ENCODE results near the gene TSKS.

Gene TSKS, protein sequence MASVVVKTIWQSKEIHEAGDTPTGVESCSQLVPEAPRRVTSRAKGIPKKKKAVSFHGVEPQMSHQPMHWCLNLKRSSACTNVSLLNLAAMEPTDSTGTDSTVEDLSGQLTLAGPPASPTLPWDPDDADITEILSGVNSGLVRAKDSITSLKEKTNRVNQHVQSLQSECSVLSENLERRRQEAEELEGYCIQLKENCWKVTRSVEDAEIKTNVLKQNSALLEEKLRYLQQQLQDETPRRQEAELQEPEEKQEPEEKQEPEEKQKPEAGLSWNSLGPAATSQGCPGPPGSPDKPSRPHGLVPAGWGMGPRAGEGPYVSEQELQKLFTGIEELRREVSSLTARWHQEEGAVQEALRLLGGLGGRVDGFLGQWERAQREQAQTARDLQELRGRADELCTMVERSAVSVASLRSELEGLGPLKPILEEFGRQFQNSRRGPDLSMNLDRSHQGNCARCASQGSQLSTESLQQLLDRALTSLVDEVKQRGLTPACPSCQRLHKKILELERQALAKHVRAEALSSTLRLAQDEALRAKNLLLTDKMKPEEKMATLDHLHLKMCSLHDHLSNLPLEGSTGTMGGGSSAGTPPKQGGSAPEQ

DNA sequence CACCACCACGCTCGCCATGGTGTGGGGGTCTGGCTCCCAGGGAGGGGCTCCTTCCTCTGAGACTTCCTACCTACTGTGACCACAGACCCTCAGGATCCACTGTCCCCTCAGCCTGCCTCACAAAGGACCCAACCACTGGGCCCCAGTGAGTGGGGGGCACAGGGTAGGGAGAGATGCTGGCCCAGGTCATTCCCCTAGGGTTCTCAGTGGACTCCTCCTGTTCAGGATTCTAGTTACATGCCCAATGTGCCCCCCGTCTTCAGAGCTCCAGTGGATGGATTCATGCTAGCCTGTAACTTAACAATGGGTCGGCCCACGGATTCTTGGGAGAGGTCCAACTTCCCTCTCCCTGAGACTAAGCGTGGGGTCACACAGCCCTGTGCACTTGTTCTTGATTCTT lies at the start of gene TSKS:
TSS of gene TSKS (minus strand) at position 77 of the 400 bp plus-strand sequence. CDS start at position 18, 59 bp downstream.
- no peak for DNase-seq (ENCODE audit: low spot score)

DNA sequence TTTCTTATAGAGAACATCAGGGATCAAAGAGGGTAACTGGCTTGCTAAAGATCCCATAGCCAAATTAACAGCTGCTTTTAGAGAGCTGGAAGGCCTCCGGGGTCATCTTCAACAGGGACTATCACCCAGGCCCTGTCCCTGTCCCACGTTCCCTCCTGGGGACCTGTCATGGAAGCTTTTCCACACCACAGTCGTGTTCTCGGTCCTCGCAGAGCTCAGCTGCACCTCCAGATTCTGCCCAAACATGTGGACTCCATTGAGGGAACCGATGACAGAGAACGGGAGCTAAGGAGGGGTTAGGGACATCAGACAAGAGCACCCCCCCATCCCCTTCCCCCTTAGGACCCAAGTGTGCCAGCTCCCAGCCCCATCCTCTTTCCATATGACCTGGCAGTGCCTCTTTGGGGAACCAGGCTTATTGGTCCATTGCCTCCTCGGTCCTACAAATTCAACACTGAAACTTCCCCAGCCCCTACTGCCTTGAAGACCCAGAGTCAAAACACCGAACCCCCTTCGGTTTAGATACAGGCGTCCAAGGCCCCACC lies 49.4 kb upstream of the TSKS start:
- no peak for DNase-seq (ENCODE audit: low spot score)

DNA sequence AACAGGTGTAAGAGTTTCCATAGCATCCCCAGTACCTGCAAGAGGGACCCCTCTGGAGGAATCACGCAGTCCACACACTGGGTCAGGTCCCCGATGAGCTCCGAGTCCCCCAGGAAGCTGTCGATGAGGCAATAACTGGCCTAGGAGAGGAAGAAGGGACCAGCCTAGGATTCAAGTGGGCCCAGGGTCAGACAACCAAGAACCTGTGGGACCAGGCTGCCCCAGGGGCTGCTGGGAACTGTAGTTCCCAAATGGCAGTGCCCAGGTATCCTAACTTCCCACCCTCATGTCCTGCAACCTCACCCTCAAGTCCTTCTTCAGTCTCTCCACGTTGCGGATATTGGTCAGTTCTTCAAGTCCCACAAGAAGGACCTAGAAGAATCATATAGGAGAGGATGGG lies 48.2 kb upstream of the TSKS start:
- no peak for DNase-seq (ENCODE audit: low spot score)

DNA sequence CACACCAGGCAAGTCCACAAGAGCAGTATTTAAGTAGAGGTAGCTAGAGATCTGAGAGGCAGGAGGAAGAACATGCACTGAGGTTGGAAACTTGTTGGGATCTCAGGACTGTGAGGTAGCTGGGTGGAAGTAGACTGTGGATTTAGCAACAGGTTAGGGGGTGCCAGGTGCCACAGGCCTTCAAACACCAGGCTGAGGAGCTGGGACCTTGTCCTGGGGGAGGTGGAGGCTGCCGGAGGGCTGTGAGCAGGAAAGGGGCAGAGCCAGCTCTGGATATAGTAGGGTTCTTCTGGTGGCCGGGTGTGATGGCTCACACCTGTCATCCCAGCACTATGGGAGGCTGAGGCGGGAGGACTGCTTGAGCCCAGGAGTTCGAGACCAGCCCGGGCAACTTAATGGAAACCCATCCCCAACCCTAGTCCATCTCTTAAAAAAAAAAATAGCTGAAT lies 46.9 kb upstream of the TSKS start:
- no peak for DNase-seq (ENCODE audit: low spot score)

DNA sequence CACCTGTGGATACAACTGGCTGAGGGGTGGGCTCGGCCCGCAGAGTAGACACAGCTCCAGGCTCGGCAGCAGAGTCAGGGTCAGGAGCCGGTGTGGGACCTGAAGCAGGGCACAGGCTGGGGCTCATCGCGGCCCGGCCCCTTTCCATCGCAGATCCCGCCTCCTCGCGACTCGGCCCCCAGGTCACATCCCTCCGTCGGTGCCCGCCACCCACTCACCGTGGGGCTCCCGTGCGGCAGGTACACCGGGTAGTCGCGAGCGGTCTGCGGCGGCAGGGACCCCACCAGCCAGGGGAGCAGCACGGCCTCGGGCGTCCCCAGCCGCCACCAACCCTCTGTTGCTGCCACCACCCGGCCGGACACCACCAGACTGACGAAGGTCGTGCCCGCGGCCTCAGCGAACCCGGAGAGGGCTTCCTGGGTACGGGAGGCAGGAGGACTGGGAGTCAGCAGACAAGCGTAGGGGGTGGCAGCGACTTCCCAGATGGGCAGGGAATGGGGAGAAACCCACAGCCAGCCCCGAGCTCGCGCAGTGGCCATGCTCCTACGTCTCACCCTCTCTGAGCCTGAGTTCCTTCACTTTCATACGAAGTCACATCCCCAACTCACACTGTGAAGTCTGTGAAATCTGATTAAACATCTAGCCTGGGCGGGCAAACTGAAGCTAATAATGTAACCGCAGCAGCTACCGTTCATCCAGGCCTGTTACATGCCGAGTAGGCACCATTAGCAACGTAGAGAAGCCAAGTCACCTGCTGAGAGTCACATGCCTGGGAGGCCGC lies 46.2 kb upstream of the TSKS start:
- no peak for DNase-seq (ENCODE audit: low spot score)

DNA sequence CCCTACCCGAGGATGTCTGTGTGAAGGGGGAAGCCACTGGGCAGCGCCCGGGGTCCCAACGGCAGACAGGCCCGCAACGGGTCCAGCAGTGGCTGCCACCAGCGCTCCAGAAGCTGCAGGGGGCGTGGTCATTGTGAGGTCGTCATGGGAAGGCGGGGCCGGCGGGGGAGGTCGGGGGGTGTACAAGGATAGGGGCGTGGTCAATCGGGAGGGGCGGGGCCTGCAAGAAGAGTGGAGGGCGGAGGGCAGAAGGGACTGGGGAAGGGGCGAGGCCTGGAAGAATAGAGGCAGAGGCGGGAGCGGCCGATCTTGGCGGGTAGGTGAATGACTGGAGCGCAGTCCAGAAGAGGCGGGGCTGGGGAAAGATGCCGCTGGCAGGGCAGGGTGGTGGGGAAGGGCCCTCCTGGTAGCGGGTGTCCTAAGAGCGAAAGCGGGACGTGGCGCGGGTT lies 45.6 kb upstream of the TSKS start:
- DNase-seq (ENCODE audit: low spot score), result peak; percentile 74

DNA sequence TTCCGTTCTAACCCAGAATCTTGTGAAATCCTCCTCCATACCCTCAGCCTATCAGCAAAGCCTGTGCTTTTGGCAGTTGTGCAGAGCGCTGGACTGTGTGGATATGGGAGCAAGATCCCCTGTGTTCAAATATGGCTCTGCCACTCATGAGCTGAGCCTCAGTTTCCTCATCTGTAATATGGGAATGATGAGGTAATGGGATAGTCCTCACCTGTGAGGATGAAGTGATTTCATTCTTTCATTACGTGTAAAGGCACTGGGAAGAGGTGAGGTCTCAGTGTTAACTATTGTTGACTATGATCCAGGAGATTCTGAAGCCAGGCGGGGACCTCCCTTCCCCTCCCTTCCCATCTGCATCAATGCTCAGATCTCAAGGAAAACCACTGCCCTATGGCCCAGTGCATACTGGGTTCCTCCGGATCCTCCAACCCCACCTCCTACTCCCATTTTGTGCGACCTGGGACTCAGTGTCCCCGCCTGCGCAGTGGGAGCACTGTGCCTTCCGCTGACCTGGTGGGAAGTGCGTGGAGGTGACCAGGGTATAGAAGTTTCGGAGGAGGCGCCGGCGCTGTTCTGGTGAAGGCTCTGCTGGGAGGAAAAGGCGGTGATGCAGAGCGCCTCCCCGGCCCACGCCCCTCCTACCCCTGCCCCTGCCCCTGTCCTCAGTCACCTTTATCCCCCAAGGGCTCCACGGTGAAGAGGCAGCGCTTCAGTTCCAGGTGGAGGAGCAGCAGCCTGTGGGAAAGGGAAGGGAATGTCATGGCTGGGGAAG lies 45.0 kb upstream of the TSKS start:
- no peak for DNase-seq (ENCODE audit: low spot score)

DNA sequence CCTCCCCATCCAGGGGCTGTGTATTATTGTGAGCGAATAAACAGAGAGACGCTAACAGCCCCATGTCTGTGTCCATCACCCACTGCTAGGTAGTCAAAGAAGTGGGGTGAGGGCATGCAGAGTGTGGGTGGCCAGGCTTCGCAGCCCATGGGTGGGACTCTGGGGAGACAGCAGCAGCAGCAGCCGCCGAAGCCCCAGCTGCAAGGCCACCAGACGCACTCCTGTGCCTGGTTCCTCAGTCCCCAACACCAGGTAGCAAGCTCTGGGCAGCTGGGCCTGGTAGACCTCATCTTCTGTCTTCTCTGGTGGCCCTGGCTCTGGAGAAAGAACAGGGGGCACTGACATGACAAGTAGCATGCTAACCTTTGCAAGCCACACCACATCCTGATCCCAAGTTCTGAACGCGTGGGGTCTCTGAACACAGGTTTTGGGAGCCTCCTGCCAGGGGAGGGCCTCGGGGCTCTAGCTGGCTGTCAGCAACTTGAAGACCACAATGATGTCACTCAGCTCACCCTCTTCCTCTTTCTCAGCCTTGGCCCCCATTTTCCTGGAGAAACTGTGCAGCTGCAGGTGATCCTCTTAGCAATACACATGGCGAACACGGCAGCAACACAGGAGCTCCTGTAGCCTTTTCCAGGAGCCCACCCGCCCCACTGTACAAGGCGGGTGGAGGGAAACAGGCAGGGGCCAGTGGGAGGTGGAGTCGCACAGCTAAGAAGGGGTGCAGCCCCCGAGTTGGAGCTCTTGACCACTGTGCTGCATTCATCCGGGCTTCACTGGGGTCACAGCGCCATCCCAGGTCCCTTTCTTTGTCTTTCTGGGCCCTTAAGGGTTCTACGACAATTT lies 44.2 kb upstream of the TSKS start:
- DNase-seq (ENCODE audit: low spot score), result no peak

DNA sequence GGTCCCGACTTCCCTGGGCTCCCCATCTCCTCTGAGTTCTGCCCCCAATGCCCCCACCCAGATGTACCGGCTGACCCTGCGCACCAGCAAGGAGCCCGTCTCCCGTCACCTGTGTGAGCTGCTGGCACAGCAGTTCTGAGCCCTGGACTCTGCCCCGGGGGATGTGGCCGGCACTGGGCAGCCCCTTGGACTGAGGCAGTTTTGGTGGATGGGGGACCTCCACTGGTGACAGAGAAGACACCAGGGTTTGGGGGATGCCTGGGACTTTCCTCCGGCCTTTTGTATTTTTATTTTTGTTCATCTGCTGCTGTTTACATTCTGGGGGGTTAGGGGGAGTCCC lies 43.5 kb upstream of the TSKS start:
- DNase-seq (ENCODE audit: low spot score), result no peak

DNA sequence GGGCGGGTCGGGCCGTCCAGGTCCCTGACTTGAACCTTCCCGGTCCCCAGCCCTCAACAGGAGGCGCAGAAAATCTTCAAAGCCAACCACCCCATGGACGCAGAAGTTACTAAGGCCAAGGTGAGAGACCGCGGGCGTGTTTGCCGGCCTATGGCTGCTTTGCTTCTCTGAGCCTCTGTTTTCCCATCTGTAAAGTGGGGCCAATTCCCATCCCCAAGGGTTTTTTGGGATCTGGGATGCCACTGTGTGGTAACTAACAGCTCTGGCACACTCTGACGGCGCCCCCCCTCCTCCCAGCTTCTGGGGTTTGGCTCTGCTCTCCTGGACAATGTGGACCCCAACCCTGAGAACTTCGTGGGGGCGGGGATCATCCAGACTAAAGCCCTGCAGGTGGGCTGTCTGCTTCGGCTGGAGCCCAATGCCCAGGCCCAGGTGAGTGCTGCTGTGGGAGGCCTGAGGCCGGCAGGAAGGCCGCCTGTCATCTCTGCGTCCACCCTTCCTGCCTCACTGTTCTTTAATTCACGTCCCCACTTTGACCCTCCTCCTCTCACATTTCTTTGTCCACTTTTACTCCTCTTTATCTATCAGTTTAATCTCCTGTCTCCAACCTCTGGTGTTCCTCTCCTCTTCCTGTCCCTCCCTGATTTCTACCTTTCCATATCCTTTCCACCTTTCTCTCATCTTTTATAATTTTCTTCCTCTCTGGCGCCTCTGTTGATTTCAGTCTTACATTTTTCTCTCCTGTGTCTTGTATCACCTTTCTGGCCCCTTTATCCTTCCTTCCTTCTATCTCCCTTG lies 42.9 kb upstream of the TSKS start:
- no peak for DNase-seq (ENCODE audit: low spot score)

DNA sequence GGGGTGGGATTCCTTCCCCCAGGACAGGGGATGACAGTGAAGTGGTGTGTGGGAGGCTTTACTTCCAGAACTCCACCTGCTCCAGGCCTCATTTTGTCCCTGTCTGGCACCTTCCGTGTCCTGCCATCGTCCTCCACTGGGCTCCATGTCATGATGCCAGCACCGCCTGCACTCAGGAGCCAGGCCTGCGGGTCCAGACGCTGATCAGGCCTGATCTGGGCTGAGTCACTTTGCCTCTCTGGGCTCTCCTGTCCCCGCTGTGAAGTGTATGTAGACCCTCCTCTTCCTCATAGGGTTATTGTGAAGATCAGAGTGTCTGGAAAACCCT lies 40.4 kb upstream of the TSKS start:
- no peak for DNase-seq (ENCODE audit: low spot score)

DNA sequence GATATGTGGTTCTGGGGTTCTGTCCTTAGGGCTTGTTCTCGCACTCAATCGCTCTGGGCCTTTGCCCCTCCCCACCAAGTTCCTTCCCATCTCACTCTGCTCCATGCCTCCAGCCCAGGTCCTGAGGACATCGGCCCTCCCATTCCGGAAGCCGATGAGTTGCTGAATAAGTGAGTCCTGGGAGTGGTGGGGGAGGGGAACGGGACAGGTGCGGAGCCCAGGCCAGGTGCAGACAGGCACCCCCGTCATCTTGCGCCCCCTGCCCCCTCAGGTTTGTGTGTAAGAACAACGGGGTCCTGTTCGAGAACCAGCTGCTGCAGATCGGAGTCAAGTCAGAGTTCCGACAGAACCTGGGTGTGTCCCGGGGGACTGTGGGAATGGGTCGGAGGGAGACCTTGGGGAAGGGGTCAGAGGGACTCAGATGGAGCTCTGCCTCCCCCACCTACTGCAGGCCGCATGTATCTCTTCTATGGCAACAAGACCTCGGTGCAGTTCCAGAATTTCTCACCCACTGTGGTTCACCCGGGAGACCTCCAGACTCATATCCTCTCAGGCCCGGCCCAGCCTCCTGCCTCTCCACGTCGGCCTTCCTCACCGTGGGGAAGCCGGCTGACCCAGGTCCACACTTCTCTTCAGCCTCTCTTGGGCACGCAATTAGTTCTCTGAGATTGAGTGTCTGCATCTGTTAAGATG lies 39.9 kb upstream of the TSKS start:
- DNase-seq (ENCODE audit: low spot score), result no peak

DNA sequence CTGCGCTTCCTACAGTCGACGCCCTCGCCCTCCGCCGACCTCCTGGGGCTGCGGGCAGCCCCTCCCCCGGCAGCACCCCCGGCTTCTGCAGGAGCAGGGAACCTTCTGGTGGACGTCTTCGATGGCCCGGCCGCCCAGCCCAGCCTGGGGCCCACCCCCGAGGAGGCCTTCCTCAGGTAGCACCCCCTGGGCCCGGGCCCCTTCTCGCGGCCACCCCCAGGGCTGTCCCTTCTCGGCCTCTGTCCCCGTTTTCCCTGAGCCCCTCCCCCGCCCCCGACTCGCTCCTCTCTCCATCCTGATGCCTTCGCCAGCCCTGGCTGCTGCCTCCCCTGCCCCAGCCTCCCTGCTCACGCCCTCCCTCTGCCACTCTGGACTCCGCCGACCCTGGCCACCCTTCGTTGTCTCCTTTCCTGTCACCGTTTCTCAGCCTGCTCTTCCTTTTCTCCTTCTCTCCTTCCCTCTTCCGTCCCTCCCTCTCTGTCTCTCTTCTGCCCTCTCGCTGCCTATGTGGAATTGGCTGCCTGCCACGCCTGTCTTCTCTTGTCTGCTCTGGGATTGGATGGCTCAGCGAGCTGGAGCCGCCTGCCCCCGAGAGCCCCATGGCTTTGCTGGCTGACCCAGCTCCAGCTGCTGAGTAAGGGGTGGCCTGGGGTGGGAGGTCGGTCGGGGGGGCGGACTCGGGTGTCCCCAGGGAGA lies 39.0 kb upstream of the TSKS start:
- DNase-seq (ENCODE audit: low spot score), result no peak

DNA sequence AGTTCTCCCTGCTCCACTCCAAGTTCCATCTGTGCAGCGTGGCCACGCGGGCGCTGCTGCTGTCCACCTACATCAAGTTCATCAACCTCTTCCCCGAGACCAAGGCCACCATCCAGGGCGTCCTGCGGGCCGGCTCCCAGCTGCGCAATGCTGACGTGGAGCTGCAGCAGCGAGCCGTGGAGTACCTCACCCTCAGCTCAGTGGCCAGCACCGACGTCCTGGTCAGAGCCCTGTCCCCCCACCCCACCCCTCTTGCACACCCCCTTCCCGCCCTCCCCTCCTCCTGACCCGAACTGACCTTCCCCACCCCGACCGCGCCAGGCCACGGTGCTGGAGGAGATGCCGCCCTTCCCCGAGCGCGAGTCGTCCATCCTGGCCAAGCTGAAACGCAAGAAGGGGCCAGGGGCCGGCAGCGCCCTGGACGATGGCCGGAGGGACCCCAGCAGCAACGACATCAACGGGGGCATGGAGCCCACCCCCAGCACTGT lies 38.3 kb upstream of the TSKS start:
- DNase-seq (ENCODE audit: low spot score), result no peak

DNA sequence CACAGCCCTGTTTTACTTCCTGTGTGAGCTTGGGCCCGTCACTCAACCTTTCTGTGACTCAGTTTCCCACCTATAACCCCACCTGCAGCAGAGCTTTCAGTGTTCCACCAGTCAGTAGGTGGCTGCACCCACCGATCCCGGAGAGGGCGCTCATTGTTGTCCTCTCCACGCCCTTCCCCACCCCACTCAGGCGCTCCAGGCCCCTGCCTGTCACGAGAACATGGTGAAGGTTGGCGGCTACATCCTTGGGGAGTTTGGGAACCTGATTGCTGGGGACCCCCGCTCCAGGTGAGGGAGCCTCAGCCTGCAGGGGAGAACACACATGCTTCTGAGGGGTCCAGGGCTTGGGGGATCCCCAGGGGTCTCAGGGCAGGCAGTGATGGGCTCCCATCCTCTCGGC lies 37.7 kb upstream of the TSKS start:
- no peak for DNase-seq (ENCODE audit: low spot score)

DNA sequence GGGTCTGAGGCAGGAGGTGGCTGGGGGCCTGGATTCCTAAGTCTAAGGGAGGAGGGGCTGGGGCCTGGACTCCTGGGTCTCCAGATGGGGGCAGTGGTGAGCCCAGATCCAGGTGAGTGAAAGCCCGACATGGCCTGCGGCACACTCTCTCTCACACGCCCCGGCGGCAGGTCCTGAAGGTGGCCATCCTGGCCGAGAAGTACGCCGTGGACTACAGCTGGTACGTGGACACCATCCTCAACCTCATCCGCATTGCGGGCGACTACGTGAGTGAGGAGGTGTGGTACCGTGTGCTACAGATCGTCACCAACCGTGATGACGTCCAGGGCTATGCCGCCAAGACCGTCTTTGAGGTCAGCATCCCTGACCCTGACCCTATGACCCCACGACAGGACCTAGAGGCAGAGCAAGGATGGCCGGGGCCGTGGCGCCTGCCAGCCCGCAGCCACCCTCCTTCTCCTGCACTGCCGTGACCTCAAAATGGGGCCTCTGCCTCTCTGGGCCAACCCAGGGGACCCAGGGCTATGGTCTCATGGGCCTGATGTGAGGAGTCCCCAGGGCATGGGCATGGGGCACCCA lies 36.8 kb upstream of the TSKS start:
- DNase-seq (ENCODE audit: low spot score), result no peak

DNA sequence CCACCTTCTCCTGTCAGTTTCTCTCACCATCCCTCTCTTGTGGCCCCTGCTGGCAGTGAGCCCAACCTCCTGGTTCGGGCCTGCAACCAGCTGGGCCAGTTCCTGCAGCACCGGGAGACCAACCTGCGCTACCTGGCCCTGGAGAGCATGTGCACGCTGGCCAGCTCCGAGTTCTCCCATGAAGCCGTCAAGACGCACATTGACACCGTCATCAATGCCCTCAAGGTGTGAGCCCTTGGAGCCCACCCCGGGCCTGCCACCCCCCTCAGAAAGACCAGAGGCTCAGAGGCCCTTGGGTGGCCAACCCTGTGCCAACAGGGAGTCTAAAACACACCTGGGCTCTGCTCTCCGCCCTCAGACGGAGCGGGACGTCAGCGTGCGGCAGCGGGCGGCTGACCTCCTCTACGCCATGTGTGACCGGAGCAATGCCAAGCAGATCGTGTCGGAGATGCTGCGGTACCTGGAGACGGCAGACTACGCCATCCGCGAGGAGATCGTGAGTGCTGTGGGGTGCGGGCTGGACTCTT lies 36.2 kb upstream of the TSKS start:
- no peak for DNase-seq (ENCODE audit: low spot score)

DNA sequence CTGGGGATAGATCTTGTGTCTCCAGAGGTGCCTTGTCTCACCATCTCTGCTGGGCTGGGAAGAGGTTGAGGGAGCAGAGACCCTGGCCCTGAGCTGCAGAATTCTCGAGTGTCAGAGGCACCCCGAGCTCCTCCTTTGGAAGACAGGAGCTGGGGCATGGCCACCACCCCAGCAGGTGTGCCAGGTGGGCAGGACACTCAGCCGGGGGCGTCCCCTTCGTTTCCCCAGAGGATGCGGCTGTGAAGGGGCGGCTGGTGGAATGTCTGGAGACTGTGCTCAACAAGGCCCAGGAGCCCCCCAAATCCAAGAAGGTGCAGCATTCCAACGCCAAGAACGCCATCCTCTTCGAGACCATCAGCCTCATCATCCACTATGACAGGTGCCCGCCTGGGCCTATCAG lies 35.5 kb upstream of the TSKS start:
- no peak for DNase-seq (ENCODE audit: low spot score)

Data from kidney capillary endothelial cell (primary cell).